H9 (cell line): Measurements from ENCODE around the gene CD46. TPM values are rescaled to one million over a fixed set of nuclear protein-coding genes. Genes with fewer than 3 reads are reported as not detected.

Source experiments
- DNase-seq: peaks from one replicate; pipeline ENCODE4 v3.0.0-alpha.2; 2017
- H2AFZ ChIP-seq: one replicate; pipeline ENCODE4 v1.6.1; 2013; ENCODE audit warnings: mild to moderate bottlenecking, low read length, control low read depth, moderate library complexity
- H2AK5ac ChIP-seq: 2 replicates; pipeline ENCODE4 v1.6.1; 2013; ENCODE audit warnings: low read length, control low read depth, mixed read lengths; ENCODE audit not compliant: insufficient read length
- H2BK120ac ChIP-seq: one replicate; pipeline ENCODE4 v1.6.1; 2013; ENCODE audit warnings: low read depth, mild to moderate bottlenecking, low read length, control low read depth, inconsistent platforms; ENCODE audit not compliant: poor library complexity, severe bottlenecking
- H2BK12ac ChIP-seq: 2 replicates; pipeline ENCODE4 v1.6.1; 2013; ENCODE audit warnings: low read length, control low read depth, mixed read lengths, low read depth; ENCODE audit not compliant: insufficient read length
- H2BK15ac ChIP-seq: 2 replicates; pipeline ENCODE4 v1.6.1; 2013; ENCODE audit warnings: low read depth, low read length, control low read depth
- H2BK20ac ChIP-seq: one replicate; pipeline ENCODE4 v1.6.1; 2013; ENCODE audit warnings: low read depth, mild to moderate bottlenecking, low read length, control low read depth, inconsistent platforms; ENCODE audit not compliant: poor library complexity, severe bottlenecking
- H2BK5ac ChIP-seq: 2 replicates; pipeline ENCODE4 v1.6.1; 2013; ENCODE audit warnings: low read length, control low read depth, mixed read lengths; ENCODE audit not compliant: insufficient read length
- H3K14ac ChIP-seq: 2 replicates; pipeline ENCODE4 v1.6.1; 2013; ENCODE audit warnings: low read length, control low read depth; ENCODE audit not compliant: insufficient read depth
- H3K18ac ChIP-seq: 2 replicates; pipeline ENCODE4 v1.6.1; 2013; ENCODE audit warnings: low read depth, mild to moderate bottlenecking, mixed read lengths, low read length, control low read depth; ENCODE audit not compliant: insufficient read length
- H3K23ac ChIP-seq: 2 replicates; pipeline ENCODE4 v1.6.1; 2013; ENCODE audit warnings: low read length, control low read depth, mixed read lengths, low read depth; ENCODE audit not compliant: insufficient read length
- H3K23me2 ChIP-seq: 2 replicates; pipeline ENCODE4 v1.6.1; 2013; ENCODE audit warnings: low read depth, mild to moderate bottlenecking, mixed read lengths, low read length, control low read depth; ENCODE audit not compliant: insufficient read length, poor library complexity, severe bottlenecking
- H3K27ac ChIP-seq: 2 replicates; pipeline ENCODE4 v1.5.1; 2013; ENCODE audit warnings: low read length, control low read depth, mixed read lengths, low read depth; ENCODE audit not compliant: insufficient read length
- H3K27me3 ChIP-seq: 2 replicates; pipeline ENCODE4 v1.6.1; 2013; ENCODE audit warnings: low read length, control low read depth, inconsistent platforms; ENCODE audit not compliant: insufficient read depth
- H3K4ac ChIP-seq: 2 replicates; pipeline ENCODE4 v1.6.1; 2013; ENCODE audit warnings: low read depth, mild to moderate bottlenecking, control low read depth, inconsistent platforms, low read length, moderate library complexity
- H3K4me1 ChIP-seq: 2 replicates; pipeline ENCODE4 v1.6.1; 2013; ENCODE audit warnings: low read length, control low read depth, inconsistent platforms; ENCODE audit not compliant: insufficient read depth
- H3K4me2 ChIP-seq: 2 replicates; pipeline ENCODE4 v1.6.1; 2013; ENCODE audit warnings: low read length, control low read depth, mixed read lengths; ENCODE audit not compliant: insufficient read length, insufficient read depth
- H3K56ac ChIP-seq: 2 replicates; pipeline ENCODE4 v1.6.1; 2013; ENCODE audit warnings: low read depth, mild to moderate bottlenecking, mixed read lengths, low read length, control low read depth; ENCODE audit not compliant: insufficient read length
- H3K79me1 ChIP-seq: 2 replicates; pipeline ENCODE4 v1.6.1; 2013; ENCODE audit warnings: low read depth, mild to moderate bottlenecking, moderate library complexity, low read length, control low read depth, inconsistent platforms; ENCODE audit not compliant: insufficient read depth, poor library complexity, severe bottlenecking
- H3K79me2 ChIP-seq: 2 replicates; pipeline ENCODE4 v1.6.1; 2013; ENCODE audit warnings: low read length, control low read depth, inconsistent platforms; ENCODE audit not compliant: insufficient read depth
- H3K9ac ChIP-seq: 2 replicates; pipeline ENCODE4 v1.6.1; 2013; ENCODE audit warnings: low read length, control low read depth, mixed read lengths; ENCODE audit not compliant: insufficient read length; ENCODE audit errors: extremely low read depth
- H3K9me3 ChIP-seq: one replicate; pipeline ENCODE4 v1.6.1; 2013; ENCODE audit warnings: low read depth, low read length, inconsistent platforms; ENCODE audit not compliant: control insufficient read depth
- H3T11ph ChIP-seq: one replicate; pipeline ENCODE4 v1.6.1; 2013; ENCODE audit warnings: mild to moderate bottlenecking, low read length, control low read depth, inconsistent platforms
- H4K20me1 ChIP-seq: one replicate; pipeline ENCODE4 v1.6.1; 2013; ENCODE audit not compliant: control insufficient read depth, insufficient read length, insufficient read depth
- H4K5ac ChIP-seq: 2 replicates; pipeline ENCODE4 v1.6.1; 2013; ENCODE audit warnings: low read depth, mild to moderate bottlenecking, mixed read lengths, low read length, control low read depth; ENCODE audit not compliant: insufficient read length
- H4K8ac ChIP-seq: replicated peaks from 2 replicates; pipeline ENCODE4 v1.6.1; 2013; ENCODE audit warnings: low read length, control low read depth, mixed read lengths, low read depth; ENCODE audit not compliant: insufficient read length
- H4K91ac ChIP-seq: 2 replicates; pipeline ENCODE4 v1.6.1; 2013; ENCODE audit warnings: low read depth, mild to moderate bottlenecking, moderate library complexity, mixed read lengths, low read length, control low read depth; ENCODE audit not compliant: insufficient read length
- H3K27ac Mint-ChIP-seq, 3 experiments: 2 replicates in 2 of 3; 3 replicates in 1 of 3; pipeline ENCODE4 v1.8.0; 2020 to 2021; ENCODE audit warnings: mixed read lengths in 3 of 3, mild to moderate bottlenecking in 1 of 3, moderate library complexity in 1 of 3
- H3K27me3 Mint-ChIP-seq: 2 replicates; pipeline ENCODE4 v1.8.0; 2021; ENCODE audit warnings: low read depth, mild to moderate bottlenecking, moderate library complexity, mixed read lengths
- H3K36me3 Mint-ChIP-seq, 3 experiments: 2 replicates in 2 of 3; 3 replicates in 1 of 3; pipeline ENCODE4 v1.8.0; 2020 to 2021; ENCODE audit warnings: low read depth in 3 of 3, mixed read lengths in 3 of 3; ENCODE audit not compliant: insufficient read depth in 1 of 3
- H3K4me1 Mint-ChIP-seq, 2 experiments: 2 replicates each; pipeline ENCODE4 v1.8.0; 2020; ENCODE audit warnings: mixed read lengths in 2 of 2
- H3K4me3 Mint-ChIP-seq, 2 experiments: 2 replicates in 1 of 2; 3 replicates in 1 of 2; pipeline ENCODE4 v1.8.0; 2020 to 2021; ENCODE audit warnings: mild to moderate bottlenecking in 2 of 2, mixed read lengths in 2 of 2, moderate library complexity in 1 of 2
- H3K9me3 Mint-ChIP-seq, 2 experiments: 2 replicates in 1 of 2; 3 replicates in 1 of 2; pipeline ENCODE4 v1.8.0; 2020; ENCODE audit warnings: mild to moderate bottlenecking in 2 of 2, mixed read lengths in 2 of 2, moderate library complexity in 1 of 2
- WGBS: extraction: QIAGEN DNeasy Blood & Tissue Kit; methylation state at CpG from one replicate; pipeline ENCODE4 v1.1.7; 2013; ENCODE audit warnings: missing lambda C conversion rate, low lambda C conversion rate, mixed read lengths; ENCODE audit not compliant: insufficient read length; ENCODE audit errors: extremely low coverage; 5-methylcytosine and 5-hydroxymethylcytosine counted together
- total RNA-seq: library from RNA; stranded (reverse); gene quantifications from 2 replicates; pipeline ENCODE4 v1.2.1, GENCODE V29; 2021
- TF ChIP-seq, protein P1 (sequence below): fragments of 200-600 bp; sonication (generic); conservative IDR thresholded peaks from 3 replicates; pipeline ENCODE4 v1.8.0; 2021; ENCODE audit warnings: antibody characterized with exemption, mild to moderate bottlenecking

The CD46 gene
- total RNA-seq, 1 experiment from 2014 or later: 89.2 TPM

DNA sequence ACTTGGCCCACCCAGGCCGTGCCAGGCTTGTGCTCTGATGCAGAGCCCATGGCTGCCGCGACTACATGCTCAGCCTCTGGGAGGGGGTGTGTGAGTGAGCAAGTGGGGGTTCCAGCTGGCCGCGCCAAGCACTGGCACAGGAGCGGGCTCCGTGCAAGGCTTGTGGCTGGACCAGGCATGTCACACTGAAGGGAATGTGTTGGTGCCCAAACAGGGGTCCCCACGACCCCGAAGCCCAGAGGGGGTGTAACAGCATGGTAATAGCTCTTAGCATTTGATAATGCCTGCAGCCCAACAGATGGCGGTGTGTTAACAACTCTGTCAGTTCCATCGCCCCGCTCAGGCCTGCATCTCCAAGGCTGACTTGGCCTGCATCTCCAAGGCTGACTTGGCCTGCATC is 38.3 kb upstream of the CD46 start:
- Mint-ChIP-seq H3K4me3 (no peak overlapping the region), H3K36me3 (peaks cover 0 to 8% (median 0%) of the 10 kb centered on the region in 3 experiments; a peak in 2 of 7 replicates), H3K27ac (no peak overlapping the region), H3K9me3 (peaks cover 0 to 5% of the 10 kb centered on the region in 2 experiments; a peak in 1 of 5 replicates), H3K4me1 (no peaks in the 10 kb centered on the region), H3K27me3 (no peaks in the 10 kb centered on the region; the same call in 1 of the 2 replicates)
- peak; percentile 65 for DNase-seq
- H3K23ac ChIP-seq: no peak overlapping the region
- no peaks in the 10 kb centered on the region for H3K27me3 ChIP-seq
- no peak overlapping the region for H3K14ac ChIP-seq
- H3K9ac ChIP-seq: no peak overlapping the region
- H4K91ac ChIP-seq: no peak overlapping the region
- H3K4ac ChIP-seq: no peak overlapping the region
- H4K5ac ChIP-seq: no peak overlapping the region
- no peak overlapping the region for H3K4me2 ChIP-seq
- no peak overlapping the region for H2BK120ac ChIP-seq
- no peak overlapping the region for H3T11ph ChIP-seq
- H3K27ac ChIP-seq: no peak overlapping the region
- no peak overlapping the region for H3K18ac ChIP-seq
- no peak overlapping the region for H2AFZ ChIP-seq
- TF ChIP-seq, protein P1, sequence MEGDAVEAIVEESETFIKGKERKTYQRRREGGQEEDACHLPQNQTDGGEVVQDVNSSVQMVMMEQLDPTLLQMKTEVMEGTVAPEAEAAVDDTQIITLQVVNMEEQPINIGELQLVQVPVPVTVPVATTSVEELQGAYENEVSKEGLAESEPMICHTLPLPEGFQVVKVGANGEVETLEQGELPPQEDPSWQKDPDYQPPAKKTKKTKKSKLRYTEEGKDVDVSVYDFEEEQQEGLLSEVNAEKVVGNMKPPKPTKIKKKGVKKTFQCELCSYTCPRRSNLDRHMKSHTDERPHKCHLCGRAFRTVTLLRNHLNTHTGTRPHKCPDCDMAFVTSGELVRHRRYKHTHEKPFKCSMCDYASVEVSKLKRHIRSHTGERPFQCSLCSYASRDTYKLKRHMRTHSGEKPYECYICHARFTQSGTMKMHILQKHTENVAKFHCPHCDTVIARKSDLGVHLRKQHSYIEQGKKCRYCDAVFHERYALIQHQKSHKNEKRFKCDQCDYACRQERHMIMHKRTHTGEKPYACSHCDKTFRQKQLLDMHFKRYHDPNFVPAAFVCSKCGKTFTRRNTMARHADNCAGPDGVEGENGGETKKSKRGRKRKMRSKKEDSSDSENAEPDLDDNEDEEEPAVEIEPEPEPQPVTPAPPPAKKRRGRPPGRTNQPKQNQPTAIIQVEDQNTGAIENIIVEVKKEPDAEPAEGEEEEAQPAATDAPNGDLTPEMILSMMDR: no peak
- H2BK5ac ChIP-seq: no peak overlapping the region
- no CpG with 5 or more reads among the region's 12 CpGs for WGBS
- no peak overlapping the region for H3K56ac ChIP-seq
- no peak overlapping the region for H2BK20ac ChIP-seq
- no peak overlapping the region for H2BK12ac ChIP-seq
- H4K20me1 ChIP-seq: no peaks in the 10 kb centered on the region
- H3K4me1 ChIP-seq: no peaks in the 10 kb centered on the region
- no peak overlapping the region for H2BK15ac ChIP-seq
- no peaks in the 10 kb centered on the region for H3K79me2 ChIP-seq
- H3K79me1 ChIP-seq: no peaks in the 10 kb centered on the region
- no peaks in the 10 kb centered on the region for H3K23me2 ChIP-seq
- no peak overlapping the region for H2AK5ac ChIP-seq
- H4K8ac ChIP-seq: no peak overlapping the region
- H3K9me3 ChIP-seq: no peaks in the 10 kb centered on the region
